ENCODE results near the gene GCM1. TPM values are rescaled to one million over a fixed set of nuclear protein-coding genes. Genes with fewer than 3 reads are reported as not detected.

The GCM1 gene
- total RNA-seq, 4 donors from 2014 or later, result not detected

DNA sequence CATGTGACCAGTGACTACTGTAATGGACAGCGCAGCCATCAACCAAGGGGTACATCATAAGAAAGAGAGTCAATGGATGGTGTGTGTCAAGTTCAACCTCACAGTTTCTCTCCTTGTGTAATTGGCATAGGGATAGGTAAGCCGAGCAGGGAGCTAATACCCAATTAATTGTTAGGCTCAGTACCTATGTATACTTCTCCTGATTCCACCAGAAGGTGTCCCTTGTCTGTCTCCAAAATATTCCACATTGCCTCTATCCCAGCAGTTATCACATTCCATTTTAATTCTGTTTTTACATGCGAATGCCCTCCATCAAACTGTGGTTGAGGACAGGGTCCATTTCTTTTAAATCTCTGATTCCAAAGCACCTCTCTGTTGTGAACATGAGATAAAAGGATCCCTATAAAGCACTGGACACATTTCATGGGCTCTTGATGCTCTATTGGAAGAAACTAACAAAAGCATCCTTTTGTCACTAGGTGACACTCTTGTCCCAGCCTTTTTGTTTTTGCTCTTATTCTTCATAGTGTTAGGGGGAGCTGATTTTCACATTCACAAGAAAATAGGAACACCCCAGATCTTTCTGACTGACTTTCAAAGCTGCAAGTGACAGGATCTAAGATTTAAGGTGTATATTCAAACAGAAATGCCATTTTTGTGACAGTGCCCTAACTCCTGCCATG, 44.5 kb downstream of the GCM1 start:
- Histone ChIP-seq H3K4me1 (peaks cover 0 to 4% of the 10 kb centered on the region in 2 donors), H3K27ac (no peak overlapping the region), H3K36me3 (peaks cover 15 to 19% of the 10 kb centered on the region in 2 donors), H3K9me3 (no peaks in the 10 kb centered on the region), H3K27me3 (no peaks in the 10 kb centered on the region), H3K4me3 (replicated peaks in 1 of 3) (no peak overlapping the region)
- DNase-seq, result no peak
- intact Hi-C loops (cut with DNase I), result no loop called here
- 88 to 93% methylated on average over 3 of the region's 3 CpGs for WGBS, 2 donors
- TF ChIP-seq POLR2A (IDR thresholded peaks at IDR 0.05), result no peak
- TF ChIP-seq, protein P1, sequence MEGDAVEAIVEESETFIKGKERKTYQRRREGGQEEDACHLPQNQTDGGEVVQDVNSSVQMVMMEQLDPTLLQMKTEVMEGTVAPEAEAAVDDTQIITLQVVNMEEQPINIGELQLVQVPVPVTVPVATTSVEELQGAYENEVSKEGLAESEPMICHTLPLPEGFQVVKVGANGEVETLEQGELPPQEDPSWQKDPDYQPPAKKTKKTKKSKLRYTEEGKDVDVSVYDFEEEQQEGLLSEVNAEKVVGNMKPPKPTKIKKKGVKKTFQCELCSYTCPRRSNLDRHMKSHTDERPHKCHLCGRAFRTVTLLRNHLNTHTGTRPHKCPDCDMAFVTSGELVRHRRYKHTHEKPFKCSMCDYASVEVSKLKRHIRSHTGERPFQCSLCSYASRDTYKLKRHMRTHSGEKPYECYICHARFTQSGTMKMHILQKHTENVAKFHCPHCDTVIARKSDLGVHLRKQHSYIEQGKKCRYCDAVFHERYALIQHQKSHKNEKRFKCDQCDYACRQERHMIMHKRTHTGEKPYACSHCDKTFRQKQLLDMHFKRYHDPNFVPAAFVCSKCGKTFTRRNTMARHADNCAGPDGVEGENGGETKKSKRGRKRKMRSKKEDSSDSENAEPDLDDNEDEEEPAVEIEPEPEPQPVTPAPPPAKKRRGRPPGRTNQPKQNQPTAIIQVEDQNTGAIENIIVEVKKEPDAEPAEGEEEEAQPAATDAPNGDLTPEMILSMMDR (IDR thresholded peaks at IDR 0.05), result peak in 2 of 6 experiments; percentile 12 to 14

DNA sequence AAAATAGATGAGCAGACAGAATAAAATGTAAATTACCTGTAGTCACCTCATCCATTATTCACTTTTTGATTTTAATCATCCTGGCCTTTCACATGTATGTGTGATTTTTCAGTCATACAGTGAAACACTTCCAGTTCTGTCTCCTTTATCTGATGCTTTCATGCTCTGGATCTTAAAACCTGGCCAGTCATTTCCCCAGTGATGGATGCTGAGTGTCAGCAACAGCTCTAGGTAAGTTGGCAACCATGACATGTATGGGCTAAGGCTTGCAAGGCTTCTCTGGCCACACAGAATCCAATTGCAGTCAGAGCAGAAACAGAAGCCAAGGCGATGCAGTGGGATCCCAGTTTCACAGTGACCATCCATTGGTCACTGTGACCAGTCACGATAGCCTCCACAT, 47.6 kb downstream of the GCM1 start:
- Histone ChIP-seq H3K9me3 (no peaks in the 10 kb centered on the region), H3K4me3 (replicated peaks in 1 of 3) (no peak overlapping the region), H3K36me3 (peaks cover 43% of the 10 kb centered on the region in 2 donors), H3K4me1 (no peaks in the 10 kb centered on the region), H3K27me3 (no peaks in the 10 kb centered on the region), H3K27ac (no peak overlapping the region)
- intact Hi-C loops (cut with DNase I), result no loop called here
- WGBS, 2 donors, result 94 to 100% methylated on average over 2 of the region's 2 CpGs
- no peak for TF ChIP-seq POLR2A (IDR thresholded peaks at IDR 0.05)
- TF ChIP-seq, protein P1 (IDR thresholded peaks at IDR 0.05), result no peak
- no peak for DNase-seq

DNA sequence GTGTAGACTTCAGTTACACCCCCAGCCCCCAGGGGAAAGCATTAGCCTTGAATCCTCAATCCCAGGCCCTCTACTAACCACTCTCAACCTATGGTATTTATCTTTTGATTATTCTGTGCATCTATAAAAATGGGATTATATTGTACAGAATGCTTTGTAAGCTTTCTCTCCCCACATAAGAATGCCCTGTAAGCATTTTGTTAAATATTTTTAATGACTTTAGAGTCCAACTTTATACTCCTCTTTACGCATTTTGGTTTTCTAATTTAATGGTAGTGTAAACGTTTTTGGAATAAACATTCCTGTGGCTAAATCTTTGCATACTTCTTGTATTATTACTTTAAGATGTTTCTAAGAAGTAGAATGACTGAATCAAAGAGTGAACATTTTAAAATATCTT, 48.1 kb downstream of the GCM1 start:
- Histone ChIP-seq H3K4me3 (replicated peaks in 1 of 3) (no peak overlapping the region), H3K9me3 (no peaks in the 10 kb centered on the region), H3K27me3 (no peaks in the 10 kb centered on the region), H3K27ac (no peak overlapping the region), H3K36me3 (peaks cover 47 to 48% of the 10 kb centered on the region in 2 donors), H3K4me1 (no peaks in the 10 kb centered on the region)
- intact Hi-C loops (cut with DNase I), result no loop called here
- WGBS, 2 donors, result 32 to 39% methylated on average over 2 of the region's 2 CpGs
- TF ChIP-seq, protein P1 (IDR thresholded peaks at IDR 0.05), result no peak
- no peak for TF ChIP-seq POLR2A (IDR thresholded peaks at IDR 0.05)
- no peak for DNase-seq

DNA sequence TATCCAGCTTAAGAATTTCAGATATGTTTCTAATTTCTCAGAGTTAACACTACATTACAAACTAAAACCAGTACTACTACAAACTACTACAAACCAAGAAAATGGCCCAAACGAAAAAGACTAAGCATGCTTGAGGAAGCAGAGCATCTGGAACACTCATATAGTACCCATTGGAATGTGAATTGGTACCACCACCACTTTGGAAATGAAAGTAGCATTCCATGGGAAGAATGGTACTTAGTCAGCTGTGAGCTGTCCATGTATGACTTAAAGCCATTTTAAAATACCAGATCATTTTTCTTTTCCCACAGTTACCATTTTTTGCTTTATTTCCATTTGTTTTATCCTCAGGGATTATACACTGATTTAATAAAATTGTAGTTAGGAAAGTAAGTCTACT, 52.9 kb downstream of the GCM1 start:
- H3K4me3 ChIP-seq (replicated peaks in 1 of 3), result no peak overlapping the region
- 49 to 60% methylated on average over 1 of the region's 1 CpG for WGBS, 2 donors
- H3K27me3 ChIP-seq, result no peaks in the 10 kb centered on the region
- TF ChIP-seq, protein P1 (IDR thresholded peaks at IDR 0.05), result no peak
- no peak for TF ChIP-seq POLR2A (IDR thresholded peaks at IDR 0.05)
- H3K9me3 ChIP-seq, result no peaks in the 10 kb centered on the region
- intact Hi-C loops (cut with DNase I), result no loop called here
- no peak for DNase-seq
- H3K27ac ChIP-seq, result no peak overlapping the region
- H3K4me1 ChIP-seq, result no peaks in the 10 kb centered on the region
- H3K36me3 ChIP-seq, result peaks cover 72 to 78% of the 10 kb centered on the region in 2 donors

DNA sequence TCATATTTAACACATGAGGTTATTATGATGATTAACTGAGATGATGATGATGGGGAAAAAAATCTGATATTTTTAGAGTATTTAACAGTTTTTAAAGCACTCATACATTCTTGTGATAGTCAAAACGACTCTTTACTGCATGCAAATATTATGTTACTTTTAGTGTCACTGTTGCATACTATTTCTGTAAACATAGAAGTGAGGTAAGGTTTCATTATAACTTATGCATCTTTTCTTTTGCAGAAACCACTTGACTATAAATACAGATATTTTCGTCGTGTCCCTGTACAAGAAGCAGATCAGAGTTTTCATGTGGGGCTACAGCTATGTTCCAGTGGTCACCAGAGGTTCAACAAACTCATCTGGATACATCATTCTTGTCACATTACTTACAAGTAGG, 53.4 kb downstream of the GCM1 start:
- no peak for DNase-seq
- H3K27me3 ChIP-seq, result no peaks in the 10 kb centered on the region
- H3K4me3 ChIP-seq (replicated peaks in 1 of 3), result no peak overlapping the region
- TF ChIP-seq POLR2A (IDR thresholded peaks at IDR 0.05), result no peak
- TF ChIP-seq, protein P1 (IDR thresholded peaks at IDR 0.05), result no peak
- intact Hi-C loops (cut with DNase I), result no loop called here
- WGBS, 2 donors, result 94 to 96% methylated on average over 3 of the region's 3 CpGs
- no peak overlapping the region for H3K27ac ChIP-seq
- peaks cover 72 to 78% of the 10 kb centered on the region in 2 donors for H3K36me3 ChIP-seq
- no peaks in the 10 kb centered on the region for H3K9me3 ChIP-seq
- H3K4me1 ChIP-seq, result no peaks in the 10 kb centered on the region

Data from thyroid gland (tissue), 4 donors.